GM18508 (cell line): Measurements from ENCODE around the gene BAIAP3.
"Not testable (repeated sequence)": the region's sequence is repeated elsewhere in the genome, so short reads cannot be mapped to it uniquely, and the experiment has no call there.

Experiments
- ATAC-seq: cut with Tn5 transposase; IDR thresholded peaks from one replicate; pipeline ENCODE4 v1.9.1; 2021; ENCODE audit warnings: moderate number of reproducible peaks; ENCODE audit not compliant: insufficient read depth, unreplicated experiment

The BAIAP3 gene

DNA sequence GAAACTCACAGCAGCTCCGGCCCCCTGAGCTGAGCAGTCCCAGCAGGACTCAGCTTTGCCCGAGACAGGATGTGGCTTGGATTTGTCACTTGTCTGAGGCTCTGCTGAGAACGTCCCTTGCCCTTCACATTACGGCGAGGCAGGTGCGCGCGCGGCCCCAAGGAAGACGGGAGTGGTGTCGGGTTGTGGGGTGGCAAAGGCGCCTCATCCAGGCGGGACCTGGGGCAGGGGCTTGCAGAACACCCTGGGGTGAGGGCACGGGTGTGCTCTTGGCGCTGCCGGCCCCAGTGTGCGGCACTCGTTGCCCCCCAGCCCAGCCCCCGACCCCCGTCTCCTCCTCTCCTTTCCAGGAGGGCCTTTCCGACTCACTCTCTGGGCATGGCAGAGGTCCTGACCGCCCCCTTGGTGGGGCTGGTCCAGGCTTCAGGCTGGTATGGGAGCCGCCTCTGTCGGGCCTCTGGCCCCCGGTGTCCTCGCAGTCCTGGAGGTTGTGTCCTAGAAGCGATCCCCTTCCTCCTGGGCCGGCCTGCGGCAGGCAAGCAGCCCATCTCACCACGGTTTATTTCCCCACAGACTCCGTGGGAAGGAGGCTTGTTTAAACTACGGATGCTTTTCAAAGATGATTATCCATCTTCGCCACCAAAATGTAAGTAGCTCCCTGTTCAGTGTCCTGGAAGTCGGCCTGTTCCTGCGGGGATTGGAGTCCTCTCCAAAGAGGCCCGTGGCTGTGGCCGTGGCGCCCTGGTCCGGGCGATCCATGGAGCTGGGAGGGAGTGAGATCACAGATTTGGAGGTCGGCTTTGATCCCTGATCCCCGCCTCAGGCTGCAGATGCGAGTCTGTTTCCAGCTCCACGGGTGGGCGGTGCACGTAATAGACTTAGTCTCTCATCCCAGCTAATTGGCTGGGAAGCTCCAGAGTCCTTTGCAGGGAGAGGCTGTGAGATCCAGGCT lies 18.1 kb upstream of the BAIAP3 start:
- ATAC-seq, result no peak

DNA sequence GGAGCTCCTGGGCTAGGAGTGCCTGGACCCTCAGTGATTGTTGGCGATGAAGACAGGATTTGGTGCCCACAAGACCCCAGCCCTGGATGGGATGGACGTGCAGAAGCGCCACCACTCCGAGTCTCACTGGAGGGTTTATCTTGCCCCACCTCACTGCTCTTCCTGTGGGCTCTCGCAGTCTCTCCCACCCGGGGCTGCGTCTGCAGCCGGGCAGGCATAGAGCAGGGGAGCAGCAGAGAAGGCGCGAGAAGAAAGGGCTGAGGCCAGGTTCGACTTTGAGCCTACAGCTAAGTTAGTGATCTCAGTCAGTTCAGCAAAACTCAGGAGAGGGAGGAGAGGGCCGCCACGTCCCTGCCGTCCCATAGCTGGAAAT lies 17.4 kb upstream of the BAIAP3 start:
- ATAC-seq, result no peak

DNA sequence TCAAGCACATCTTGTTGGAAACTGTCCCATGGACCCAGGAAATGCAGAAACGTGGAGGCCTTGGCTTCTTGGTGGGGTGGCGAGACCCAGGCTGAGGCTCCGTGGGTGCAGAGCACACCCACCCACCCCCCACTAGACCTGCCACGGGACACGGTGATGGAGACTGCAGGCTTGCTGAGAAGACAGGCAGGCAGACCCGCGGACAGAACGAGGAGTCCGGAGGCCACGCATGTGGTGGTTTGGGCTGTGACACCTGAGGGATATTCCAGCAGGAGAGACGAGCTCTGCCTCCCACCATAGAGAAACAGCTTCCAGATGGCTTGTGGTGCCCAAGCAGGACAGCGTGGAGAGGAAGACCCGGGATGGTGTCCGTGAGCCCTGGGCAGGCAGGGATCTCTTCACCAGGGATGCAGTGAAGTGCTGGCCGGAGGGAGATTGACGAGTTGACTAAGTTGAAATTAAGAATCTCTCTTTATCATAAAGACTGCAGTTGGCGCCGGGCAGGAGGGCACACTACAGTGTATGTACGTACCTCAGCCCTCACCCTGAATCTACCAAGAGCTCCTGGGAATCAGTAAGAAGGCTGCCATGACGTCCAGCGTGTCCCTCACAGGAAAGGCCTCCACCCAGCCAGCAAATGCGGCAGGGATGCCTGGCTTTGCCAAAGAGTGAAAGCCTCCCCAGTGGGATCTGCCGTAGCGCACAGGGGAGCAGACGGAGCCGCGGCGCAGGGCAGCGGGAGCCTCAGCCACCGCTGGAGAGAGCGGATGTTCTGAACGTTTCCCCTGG lies 15.8 kb upstream of the BAIAP3 start:
- no peak for ATAC-seq

DNA sequence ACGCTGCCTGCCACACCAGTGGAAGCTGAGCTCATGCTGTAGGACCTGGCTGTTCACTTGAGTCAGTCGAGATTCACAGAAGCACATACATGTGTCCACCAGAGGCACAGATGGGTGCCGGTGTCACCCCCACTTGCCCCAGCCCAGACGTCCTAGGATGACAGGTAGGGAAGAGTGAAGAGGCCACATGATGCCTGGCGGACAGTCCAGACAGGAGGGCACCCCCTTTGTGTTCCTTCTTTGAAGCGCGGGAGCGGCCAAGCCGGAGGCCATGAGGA lies 15.2 kb upstream of the BAIAP3 start:
- no peak for ATAC-seq

DNA sequence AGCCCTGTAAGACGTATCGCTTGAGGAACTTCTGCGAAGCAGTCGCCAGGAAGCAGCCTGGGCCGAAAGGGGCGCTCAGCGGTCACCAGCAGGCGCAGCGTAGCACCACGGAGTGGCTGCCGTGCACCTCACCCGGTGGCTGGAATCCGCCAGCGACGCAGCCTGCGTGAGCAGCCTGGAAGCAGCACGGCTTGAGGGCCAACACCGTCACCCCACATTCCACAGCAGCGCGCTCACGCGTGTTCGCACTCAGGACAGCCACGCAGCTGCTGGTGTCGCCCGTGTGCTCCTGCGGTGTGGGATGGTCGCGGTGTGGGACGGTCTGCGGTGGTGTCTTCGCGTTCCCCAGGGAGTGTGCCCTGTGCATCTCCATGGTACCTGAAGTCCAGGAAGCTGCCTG lies 14.4 kb upstream of the BAIAP3 start:
- ATAC-seq, result no peak

DNA sequence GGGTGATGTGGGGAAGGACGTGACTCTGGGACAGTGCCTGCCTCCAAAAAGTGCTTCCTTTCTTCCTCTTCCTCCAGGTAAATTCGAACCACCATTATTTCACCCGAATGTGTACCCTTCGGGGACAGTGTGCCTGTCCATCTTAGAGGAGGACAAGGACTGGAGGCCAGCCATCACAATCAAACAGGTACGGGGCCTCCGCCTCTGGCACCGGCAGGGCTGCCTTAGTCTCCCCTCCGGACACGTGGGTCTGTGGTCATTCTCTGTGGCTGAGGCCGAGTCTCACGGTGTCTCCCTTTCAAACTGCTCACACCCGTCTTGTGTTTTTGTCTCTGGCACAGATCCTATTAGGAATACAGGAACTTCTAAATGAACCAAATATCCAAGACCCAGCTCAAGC lies 13.3 kb upstream of the BAIAP3 start:
- no peak for ATAC-seq

DNA sequence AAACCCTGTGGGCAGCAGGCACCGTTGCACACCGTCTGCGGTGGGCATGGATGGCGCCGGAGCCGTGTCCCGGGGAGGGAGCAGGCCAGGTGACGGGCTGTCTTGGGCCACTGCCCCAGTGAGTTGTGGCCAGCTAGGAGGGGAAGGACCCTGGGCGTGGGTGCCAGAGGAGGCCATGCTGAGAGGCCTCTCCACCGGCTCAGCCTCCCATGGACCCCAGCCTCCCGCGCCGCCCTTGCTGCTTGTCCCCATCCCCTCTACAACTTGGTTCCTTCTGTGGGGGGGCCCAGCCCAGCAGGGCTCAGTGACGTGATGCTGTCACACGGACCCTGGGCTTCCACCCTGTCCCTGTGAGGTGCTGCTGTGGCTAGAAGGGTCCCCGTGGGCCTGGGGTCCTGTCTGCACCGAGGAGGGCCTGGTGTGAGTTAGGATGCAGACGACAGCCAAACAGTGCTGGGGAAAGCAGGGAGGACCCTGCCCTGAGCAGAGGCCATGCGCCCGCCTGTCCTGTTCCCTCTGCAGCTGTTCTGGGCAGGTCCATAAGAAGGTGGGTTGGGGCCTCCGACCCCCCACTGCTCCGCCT lies 12.7 kb upstream of the BAIAP3 start:
- ATAC-seq, result no peak

DNA sequence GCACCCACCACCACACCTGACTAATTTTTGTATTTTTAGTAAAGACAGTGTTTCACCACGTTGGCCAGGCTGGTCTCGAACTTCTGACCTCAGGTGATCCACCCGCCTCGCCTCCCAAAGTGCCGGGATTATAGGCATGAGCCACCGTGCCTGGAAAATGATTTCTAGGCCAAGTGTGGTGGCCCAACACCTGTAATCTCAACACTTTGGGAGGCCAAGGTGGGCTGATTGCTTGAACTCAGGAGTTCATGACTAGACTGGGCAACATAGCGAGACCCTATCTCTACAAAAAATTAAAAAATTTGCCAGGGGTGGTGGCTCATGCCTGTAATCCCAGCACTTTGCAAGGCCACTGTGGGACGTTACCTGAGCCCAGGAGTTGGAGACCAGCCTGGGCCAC lies 11.0 kb upstream of the BAIAP3 start:
- no peak for ATAC-seq

DNA sequence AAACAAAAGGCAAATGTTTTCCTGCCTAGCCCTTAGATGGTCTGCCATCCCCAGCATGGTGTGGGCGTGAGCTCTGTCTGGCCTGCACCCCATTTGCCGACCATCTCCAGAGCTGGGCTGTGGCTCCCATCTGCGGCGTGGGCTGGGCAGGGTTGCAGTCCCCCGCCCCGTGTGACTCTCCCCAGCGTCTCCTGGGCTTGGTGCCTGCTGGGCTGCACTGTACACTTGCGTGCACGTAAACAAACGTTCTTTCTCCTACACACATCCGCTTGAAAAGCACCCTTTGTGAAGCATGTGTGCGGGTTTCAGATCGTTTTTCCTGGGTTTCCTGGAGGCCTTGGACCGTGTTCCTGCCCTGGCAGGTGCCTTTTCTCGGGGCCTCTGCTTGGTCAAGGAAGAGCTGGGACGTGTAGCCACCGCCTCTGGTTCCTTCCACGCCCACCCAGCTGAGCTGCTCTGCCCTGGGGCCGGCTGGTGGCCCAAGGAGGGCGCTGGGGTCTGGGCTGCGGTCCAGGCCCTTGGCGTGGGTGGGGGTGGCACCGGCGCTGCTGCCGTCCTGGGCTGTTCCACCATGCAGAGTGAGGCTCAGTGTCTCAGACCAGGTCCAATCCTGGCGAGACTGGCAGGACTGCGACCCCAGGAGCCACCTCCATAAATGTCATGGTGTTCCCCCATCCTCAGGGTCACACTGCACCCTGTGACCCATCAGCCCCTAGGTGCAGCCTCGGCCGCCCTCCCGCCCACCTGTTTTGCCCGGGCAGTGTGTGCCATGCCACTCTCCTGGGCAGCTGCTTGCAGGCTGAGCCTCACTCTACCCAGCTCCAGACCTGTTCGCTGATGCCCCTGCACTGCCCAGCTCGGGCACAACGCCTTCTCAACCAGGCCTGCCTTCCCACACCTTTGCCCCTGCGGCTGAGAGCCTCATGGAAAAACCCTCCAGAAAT lies 9.9 kb upstream of the BAIAP3 start:
- no peak for ATAC-seq

DNA sequence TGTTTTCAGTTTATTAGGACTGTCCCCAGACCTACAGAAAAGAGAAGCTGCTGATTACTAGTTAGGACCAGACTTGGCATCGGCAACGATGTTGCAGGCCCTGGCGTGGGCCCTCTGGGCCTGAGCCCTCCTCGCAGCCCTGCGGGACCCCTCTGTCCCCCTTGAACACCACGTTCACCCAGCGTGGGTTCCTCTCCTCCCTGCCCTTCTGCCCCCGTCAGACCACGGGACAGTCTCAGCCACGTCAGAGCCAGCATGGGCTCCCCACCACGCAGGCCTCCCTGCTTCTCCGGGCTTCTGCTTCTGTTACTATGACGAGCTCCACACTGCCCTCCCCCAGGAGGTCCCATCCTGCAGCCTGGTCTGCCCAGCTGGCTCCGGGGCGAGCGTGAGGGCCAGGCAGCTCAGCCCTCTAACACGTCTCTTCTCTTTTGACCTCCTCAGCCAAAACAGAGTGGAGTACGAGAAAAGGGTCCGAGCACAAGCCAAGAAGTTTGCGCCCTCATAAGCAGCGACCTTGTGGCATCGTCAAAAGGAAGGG lies 9.1 kb upstream of the BAIAP3 start:
- no peak for ATAC-seq

DNA sequence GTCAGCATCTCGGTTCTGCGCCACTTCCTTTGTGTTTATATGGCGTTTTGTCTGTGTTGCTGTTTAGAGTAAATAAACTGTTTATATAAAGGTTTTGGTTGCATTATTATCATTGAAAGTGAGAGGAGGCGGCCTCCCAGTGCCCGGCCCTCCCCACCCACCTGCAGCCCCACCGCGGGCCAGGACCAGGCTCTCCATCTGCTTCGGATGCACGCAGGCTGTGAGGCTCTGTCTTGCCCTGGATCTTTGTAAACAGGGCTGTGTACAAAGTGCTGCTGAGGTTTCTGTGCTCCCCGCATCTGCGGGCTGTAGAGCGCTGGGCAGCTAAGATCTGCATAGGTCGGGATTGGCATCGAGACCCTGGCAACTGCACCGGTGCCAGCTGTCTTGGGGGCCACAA lies 8.2 kb upstream of the BAIAP3 start:
- ATAC-seq, result no peak

DNA sequence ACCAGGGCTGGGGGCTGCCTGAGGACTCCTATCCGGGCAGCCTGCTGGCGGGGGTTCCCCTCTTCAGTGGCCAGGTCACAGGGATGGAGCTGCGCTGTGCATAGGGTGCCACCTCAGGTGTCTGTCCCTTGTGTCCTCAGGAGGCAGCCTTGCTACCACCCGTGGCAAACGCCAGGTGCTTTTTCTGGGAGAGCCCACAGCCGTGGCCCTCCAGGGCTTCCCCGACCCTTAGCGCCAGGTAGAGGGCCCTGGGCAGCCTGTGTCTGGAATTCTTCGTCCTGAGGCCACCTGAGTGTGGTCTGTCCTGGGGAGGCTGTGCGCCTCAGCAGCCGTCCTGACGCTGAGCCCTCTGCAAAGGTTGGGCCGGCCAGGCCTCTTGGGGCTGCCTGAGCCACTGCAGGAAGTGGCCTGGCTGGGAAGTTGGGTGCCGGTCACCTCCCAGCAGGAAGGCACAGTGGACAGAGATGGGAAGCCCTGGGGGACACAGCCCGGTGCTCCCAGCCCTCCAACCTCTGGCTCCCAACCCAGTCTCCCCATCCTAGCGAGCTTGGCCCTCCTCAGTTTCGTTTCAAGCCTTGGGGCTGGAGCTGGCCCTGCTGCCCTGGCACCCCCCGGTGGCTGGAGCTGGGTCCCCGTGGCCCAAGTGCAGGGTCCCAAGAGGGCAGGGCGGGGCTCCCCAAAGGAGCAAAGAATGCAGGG lies 7.6 kb upstream of the BAIAP3 start:
- no peak for ATAC-seq

DNA sequence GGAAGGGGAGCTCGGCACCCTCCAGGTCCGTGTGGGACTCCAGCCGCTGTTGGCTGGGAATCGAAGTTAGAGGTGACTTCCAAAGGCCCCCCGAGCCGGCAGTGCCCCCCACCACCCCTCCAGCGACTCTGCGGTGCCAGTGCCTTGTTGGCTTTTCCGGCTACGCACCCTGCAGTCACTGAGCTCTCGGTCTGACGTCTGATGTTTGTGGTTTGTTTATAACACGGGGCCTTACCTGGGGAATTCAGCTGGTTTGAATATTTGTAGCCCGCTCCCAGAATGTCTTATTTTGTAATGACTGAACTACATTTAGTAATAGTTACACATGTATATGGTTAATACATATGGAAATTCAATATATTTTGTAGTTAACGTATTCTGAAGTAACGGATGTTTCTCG lies 7.1 kb upstream of the BAIAP3 start:
- no peak for ATAC-seq

DNA sequence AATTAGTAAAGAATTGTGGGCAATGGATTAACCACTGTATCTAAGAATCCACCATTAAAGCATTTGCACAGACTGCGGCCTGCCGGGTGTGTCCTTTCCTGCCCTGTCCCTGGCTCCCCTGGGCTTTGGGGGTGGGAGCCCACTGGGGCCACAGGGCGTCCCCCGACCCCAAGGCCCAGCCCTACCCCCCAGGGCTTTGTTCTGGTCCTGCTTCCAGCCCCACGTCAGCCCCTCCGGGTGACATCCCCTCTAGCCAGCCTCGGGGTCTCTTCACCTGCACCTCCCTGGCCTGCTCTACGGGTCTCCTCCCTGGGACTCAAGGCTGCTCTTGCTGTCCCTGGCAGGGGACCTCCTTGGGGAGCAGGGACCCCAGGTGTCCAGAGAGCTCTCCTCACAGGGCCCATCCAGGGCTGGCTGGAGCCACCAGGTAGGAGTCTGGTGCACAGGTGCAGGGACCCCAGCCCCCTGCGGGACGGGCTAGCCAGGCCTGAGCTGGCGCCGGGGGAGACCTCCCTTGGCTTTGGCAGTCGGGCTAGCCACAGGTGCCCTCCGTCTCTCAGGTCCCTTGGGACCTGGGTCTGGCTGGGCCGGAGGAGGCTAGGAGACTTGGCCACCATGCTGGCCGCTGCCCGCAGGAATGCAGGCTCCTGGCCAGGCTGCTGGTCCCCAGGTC lies 6.4 kb upstream of the BAIAP3 start:
- no peak for ATAC-seq

DNA sequence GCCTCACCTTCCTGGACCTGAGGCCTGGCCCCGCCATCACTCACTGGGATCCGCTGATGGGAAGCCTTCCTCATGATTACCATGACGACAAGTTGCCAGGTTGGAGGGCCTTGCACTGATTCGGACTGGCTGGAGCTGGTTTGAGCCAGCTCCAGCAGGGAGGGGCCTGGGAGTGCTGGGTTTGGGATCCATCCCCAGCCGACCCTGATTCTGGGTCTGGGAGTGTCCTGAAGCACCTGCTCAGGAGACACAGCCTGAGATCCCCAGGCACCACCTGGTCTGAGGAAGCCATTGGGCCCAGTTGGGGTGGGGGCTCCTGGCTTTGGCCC lies 5.9 kb upstream of the BAIAP3 start:
- ATAC-seq, result no peak

DNA sequence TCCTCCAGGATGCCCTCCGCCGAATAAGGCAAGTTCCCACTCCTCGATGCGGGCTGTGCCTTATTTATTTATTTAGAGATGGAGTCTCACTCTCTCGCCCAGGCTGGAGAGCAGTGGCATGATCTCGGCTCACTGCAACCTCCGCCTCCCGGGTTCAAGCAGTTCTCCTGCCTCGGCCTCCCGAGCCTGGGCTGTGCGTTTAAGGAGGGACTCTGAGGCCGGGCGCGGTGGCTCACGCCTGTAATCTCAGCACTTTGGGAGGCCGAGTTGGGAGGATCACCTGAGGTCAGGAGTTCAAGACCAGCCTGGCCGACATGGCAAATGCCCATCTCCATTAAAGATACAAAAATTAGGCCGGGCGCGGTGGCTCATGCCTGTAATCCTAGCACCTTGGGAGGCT lies 5.3 kb upstream of the BAIAP3 start:
- ATAC-seq, result not testable (repeated sequence)

DNA sequence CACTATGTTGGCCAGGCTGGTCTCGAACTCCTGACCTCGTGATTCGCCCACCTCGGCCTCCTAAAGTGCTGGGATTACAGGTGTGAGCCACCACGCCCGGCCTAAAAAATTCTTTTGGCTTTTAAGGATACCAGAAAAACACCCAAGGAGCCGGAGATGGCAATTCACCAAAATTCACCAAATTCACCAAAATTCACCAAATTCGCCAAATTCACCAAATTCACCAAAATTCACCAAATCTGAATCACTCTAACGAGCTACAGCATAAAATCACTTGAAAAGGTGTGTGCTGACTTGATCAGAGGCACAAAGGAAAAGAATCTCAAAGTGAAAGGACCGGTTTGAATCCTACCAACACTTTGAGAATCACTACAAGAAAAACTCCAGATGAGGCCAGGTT lies 4.5 kb upstream of the BAIAP3 start:
- not testable (repeated sequence) for ATAC-seq

DNA sequence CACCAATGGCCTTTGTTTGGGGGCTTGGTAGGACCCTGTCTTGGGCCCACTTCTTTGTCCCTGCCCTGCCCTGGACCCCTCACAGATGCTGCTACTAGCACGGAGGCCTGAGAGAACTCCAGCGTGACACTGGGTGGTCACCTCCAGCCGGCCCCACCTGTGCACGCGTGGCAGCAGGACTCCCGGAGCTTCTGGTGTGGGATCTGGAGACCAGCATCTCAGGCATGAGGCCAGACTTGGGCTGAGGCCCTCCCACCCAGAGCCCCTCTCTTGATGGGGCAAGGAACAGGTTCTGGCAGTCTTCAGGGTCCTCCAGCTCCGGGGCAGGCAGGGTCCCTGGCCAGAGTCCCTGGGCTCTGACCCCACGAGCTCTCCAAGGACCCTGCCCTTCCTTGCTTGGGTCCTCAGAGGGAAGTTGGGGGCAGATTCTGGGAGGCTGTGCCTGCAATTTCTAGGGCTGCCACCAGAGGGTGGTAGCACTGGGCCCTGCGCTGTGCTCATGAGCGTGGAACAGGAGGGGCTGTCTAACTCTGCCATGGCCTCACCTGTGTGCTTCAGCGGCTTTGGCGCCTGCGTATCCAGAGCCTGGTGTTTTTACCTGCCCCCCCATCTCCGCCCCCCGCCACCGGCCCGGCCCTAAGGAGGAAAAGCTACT lies 3.1 kb upstream of the BAIAP3 start:
- ATAC-seq, result no peak
